Peyer's patch (tissue), 4 donors: ENCODE measurements around the gene PINK1.

Experiments used
- CTCF ChIP-seq, 6 experiments: fragments of 450-650 bp in 4 of 6; fragments of 200-600 bp in 2 of 6; sonication (generic) in 1 of 6; IDR thresholded peaks; one replicate each; pipeline ENCODE4 v1.5.1; 2017 to 2019; ENCODE audit warnings: antibody characterized with exemption in 6 of 6, mild to moderate bottlenecking in 3 of 6, moderate library complexity in 1 of 6
- POLR2A ChIP-seq, 2 donors: fragments of 450-650 bp; IDR thresholded peaks; one replicate each; pipeline ENCODE4 v1.5.1; 2017; ENCODE audit warnings: antibody characterized with exemption in 2 of 2, mild to moderate bottlenecking in 2 of 2, moderate library complexity in 2 of 2

- no peak for TF ChIP-seq CTCF (IDR thresholded peaks at IDR 0.05)
- TF ChIP-seq POLR2A (IDR thresholded peaks at IDR 0.05): no peak
Observed at GRCh38 chr1:20693623-20694022, 60.4 kb downstream of the PINK1 start.
